HG03439 (cell line): Measurements from ENCODE around the gene OSBPL5.

ENCODE experiments used
- ATAC-seq: cut with Tn5 transposase; IDR thresholded peaks from one replicate; pipeline ENCODE4 v1.9.1; 2021; ENCODE audit warnings: mild to moderate bottlenecking, moderate library complexity; ENCODE audit not compliant: unreplicated experiment

Gene OSBPL5

DNA sequence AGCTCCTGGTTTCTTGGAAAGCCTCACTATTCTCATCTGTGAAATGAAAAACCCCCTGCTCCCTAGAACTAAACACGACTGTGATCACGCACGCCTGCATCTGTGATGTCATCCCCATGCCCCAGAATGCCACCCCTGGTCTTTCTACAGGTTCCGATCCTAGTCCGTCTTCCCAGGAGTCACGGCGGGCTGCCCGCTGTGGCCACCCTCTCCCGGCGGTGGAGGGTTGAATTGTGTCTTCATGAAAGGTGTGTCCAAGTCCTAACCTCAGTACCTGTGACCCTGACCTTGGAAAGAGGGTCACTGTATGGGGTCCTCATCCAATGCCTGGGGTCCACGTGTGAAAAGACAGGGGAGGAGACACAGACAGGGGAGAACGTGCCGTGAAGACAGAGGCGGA is 14.4 kb downstream of the OSBPL5 start:
- no peak for ATAC-seq

DNA sequence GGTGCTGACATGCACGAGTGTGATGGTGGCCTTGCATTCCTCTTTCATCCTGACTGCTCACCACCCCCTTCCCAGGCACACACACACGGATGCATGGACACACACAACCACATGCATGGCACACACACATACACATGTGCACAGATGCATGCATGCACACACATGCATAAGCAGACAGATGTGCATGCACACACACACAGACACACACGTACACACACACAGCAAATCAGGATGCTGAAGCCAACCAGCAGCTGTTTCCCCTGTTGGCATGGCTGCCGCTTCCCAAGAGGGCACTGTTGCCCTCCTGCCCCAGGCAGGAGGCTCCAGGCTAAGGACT is 15.3 kb downstream of the OSBPL5 start:
- ATAC-seq: no peak

DNA sequence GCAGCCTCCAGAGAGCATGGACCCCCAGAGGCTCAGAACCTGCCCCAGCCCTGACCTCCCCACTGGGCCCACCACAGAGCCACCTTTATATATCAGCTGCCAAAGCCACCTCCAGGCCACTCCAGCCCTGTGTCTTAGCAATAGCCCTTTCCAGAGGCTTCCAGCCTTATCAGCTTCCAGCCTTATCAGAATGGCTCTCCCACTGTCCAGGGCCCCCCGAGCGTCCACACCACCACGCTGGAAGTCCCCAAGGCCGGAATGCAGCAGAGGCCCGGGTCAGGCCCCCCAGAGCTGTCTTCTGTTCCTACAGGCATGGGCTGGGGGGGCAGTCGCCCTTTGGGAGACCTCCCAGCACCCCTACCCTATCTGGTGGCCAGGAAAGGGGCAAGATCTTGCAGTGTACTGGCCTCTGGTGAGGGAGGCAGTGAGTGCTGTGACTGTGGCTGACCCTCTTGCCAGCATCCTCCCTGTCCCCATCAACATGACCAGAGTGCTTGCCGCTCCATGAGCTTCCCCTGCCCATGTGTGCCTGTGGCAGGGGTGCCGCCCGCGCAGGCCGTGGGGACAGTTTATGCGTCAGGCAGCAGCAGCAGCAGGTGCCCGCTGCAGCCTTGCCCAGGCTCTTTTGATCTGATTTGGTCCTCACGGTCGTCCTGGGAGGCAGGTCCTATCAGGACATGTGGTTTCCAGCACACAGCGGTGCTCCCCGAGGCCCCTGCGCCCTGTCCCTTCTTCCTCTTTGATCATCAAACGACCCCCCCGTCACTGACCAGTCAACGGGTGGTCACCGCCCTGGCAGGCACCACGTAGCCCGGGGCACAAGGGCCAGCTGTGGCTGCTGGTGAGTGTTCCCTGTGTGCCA is 15.9 kb downstream of the OSBPL5 start:
- no peak for ATAC-seq

DNA sequence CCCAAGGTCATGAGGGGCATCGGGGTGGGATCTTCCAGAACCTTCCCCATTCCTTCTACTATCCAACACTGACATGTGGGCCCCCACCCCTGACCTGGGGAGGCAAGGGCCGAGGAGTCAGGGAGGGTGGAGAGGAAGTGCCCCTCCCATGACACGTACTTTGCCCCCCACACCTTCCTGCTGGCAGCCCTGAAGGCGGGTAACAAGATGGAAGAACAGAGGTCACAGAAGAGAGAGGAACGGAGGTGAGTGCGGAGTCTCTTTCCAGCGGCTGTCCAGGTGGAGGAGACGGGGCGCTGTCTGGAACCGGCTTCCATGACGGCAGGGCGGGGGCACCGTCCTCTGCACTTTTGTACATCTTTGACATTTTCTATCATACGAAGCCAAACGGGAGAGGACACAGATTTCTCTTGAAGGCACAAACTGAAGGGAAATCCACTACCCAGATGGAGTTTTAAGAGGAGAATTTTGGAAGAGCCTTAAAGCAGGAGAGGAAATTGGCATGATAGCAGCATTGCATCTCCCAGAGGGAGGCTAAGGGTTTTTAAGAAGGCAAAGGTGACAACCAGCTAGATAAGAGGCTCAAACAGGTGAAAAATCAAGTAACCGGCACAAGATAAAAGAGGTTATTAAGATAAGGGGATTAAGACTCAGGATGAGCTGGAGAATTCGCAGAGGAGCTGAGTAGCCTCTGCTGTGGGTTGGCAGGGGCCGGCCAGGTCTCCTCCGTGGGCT is 16.7 kb downstream of the OSBPL5 start:
- no peak for ATAC-seq

DNA sequence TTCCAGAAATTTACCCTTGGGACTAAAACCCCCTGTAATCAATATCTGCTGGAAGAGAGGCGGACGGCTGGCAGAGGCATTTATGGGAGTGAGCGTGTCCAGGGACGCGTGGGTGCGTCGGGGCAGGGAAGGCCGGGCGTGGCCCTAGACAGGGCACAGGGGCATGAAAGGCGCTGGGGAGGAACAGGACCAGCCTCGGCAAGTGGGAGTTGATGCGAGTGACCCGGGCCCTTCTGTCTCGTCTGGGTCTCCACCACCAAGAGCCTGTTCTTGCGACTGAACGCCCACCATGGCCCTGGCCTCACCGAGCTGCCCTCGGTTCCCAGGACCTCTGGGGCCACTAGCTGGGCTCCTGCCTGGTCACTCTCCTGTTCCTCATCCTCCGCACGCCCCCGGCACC is 17.5 kb downstream of the OSBPL5 start:
- ATAC-seq: no peak

DNA sequence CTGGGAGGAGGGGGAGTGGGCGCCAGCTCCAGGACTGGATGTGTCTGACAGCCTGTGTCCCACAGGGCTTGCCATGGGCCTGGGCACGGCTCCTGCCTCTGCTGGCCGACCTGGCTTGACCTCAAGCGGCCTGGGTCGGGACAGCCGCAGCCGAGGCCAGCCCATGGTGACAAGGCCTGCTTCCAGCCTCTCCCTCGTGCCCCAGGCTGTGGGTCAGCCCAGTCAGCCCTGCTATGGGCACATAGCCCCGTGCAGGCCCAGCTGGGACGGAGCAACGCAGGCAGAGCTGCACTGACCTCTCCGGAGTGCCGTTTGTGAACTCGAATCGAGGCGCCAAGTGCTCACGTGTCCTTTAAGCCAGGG is 17.9 kb downstream of the OSBPL5 start:
- no peak for ATAC-seq

DNA sequence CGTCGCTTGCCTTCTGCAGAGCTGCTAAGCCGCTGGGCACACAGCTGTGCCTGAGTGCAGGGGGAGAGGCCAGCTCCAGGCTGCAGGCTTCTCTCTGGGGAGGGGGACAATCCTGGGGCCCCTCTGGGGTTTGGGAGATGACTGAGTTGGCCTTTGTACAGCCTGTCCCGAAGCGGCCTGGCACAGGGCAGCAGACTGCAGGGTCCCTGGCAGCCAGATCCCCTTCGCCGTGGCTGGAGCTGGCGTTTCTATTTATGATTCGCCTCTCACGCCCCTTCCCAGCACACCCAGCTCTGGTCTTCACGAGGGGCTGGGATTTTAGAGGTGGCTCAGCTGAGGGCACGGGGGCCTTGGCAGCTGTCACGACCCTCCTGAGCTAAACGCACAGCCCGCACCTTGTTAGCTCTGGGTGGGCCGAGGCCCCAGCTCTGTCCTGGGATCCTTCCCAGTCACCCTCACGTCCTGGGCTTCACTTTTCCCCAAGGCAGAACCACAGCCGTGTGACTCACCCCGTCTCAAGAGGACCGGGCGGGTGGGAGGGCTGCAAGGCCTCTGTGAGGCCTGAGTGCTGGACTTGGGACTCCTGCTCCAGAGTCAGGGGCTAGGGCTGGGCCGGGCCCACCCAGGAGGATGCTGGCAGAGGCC is 18.4 kb downstream of the OSBPL5 start:
- ATAC-seq: no peak

DNA sequence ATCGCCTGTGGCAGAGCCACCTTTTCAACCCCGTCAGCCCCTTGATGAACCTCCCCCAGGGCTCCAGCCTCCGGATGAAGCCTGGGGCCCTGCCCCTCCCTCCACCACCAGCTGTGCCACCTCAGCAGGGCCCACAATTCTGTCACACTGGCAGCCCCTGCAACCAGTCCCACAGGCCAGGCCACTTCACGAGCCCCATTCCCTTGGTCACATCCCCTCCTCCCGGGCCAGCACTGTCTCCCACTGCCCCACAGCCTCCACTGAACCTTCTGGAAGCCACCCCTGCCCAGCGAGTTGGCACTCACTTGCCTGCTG is 19.9 kb downstream of the OSBPL5 start:
- no peak for ATAC-seq

DNA sequence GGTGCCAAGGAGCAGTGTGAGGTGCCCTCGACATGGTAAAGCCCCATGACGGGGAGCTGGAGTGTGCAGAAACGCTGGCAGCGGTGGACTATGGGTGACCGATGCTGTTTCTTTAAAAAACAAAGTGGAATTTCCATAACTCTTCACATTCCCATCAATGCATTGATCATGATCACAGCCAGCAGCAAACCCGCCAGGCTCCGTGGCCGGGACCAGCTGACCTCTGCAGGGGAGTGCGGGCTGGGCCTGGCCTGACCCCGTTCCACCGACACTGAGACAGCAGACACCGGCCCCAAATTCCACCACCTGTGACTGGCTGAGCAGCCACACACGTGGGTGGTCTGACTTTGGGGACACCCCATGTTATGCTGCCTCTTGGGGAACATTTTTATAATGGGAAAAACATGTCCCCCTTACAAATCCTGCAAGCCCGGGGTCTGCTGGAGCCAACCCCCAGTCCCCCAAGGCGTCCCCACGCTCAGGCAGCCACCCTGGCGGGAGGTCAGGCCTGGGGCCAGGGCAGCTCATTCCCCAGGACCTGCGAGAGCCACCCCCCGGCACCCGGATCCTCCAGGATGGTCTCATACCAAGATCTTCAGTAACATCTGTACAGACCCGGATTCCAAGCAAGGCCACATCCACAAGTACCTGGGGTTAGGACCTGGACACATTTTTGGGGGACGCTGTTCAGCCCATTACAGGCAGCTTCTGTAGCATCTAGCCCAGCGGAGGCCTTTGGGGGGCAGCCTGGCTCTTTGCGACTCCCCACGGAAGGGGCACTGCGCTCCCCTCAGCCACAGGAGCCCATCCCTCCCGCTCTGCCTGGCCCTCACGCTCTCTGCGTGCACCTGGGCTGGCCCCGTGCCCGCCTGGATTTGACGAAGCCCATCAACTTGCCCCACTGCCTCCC is 20.6 kb downstream of the OSBPL5 start:
- no peak for ATAC-seq

DNA sequence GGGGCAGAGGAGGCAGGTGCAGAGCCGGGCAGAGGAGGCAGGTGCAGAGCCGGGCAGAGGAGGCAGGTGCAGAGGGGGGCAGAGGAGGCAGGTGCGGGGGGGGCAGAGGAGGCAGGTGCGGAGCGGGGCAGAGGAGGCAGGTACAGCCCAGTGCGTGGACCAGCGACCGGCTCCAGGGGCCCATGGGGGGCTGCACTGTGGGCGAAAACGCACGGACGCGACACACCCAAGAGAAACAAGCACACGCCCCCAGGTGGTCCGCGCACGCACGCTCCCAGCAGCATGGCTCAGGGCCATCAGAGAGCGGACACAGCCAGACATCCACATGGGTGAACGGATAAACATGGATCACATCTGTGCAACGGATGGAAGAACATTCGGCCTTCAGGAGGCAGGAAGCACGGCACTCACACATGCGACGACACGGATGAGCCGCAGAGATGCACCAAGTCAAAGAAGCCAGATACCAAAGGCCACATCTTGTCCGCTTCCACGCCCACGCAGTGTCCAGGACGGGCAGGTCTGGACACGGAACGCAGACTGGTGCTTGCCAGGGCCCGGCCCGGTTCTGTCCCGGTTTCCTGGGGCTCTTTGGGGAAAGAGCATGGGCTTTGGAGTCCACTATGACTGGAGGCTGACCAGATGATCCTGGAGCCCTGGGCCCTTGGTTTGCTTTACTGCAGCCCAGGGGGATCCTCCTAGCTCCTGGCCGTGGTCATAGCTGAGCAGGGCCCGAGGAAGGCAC is 21.8 kb downstream of the OSBPL5 start:
- ATAC-seq: no peak

DNA sequence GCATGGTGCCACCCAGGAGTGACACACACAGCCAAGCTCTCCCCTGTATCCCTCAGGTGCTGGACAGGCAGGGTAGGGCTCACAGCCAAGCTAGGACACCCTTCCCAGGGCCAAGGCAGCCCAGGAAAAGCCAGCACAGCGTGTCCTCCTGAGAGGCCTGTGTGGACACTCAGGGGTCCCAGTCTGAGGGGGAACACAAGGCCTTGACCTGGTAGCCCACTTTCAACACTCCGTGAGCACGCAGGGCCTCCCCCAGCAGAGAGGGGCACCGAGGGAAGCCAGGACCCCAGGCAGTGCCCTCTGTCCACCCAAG is 24.9 kb downstream of the OSBPL5 start:
- ATAC-seq: no peak

DNA sequence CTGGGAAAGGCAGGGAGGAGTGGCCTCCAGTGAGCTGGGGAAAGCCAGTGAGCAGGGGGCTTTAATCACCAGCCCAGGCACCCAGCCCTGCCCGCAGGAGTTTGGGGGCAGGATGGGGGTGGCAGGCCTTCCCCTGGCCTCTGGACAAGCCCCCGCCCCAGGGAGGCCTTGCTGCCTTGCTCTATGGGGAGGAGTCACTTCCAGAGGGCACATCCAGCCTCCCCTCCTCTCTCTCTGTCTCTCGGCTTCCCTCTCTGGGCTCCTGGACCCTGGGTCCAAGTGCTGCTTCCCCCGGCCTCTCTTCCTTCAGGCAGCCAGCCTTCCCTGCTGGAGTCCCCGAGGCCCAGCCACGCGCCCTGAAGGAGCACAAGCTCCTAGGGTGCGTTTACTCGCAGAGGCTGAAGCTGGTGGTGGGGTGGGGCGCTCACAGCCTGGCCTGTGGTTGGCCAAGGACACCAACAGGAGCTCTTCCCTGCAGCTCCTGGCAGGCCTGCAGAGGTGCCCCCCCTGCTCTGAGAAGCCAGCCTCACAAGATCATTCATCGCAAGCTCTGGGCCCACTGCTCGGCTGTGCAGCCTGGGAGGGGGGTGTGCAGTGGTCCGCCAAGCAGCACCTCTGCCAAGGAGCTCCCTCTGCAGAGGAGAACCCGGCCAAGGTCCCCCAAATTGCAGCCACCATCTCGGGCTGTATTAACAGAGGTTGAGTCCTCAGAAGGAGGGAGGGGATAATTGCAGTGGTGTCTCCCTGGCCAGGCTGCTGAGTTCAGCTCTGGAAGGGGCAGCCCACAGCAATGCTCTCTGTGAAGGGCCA is 25.4 kb downstream of the OSBPL5 start:
- ATAC-seq: no peak

DNA sequence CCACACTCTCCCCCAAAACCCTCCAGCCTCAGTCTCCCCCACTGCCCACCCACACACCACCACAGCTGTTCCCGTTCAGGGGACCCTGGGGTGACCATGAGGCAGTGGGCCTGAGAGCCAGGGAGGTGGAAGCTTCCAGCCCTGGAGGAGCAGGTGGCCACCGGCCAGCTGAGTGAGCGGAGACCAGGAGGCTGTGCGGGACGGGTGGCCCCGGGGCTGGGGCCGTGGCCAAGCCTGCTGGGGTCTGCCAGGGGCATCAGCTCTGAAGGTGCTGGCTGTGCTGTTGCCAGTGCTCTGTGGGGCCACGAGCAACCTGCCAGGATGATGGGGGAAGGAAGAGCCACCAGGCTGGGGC is 26.0 kb downstream of the OSBPL5 start:
- no peak for ATAC-seq

DNA sequence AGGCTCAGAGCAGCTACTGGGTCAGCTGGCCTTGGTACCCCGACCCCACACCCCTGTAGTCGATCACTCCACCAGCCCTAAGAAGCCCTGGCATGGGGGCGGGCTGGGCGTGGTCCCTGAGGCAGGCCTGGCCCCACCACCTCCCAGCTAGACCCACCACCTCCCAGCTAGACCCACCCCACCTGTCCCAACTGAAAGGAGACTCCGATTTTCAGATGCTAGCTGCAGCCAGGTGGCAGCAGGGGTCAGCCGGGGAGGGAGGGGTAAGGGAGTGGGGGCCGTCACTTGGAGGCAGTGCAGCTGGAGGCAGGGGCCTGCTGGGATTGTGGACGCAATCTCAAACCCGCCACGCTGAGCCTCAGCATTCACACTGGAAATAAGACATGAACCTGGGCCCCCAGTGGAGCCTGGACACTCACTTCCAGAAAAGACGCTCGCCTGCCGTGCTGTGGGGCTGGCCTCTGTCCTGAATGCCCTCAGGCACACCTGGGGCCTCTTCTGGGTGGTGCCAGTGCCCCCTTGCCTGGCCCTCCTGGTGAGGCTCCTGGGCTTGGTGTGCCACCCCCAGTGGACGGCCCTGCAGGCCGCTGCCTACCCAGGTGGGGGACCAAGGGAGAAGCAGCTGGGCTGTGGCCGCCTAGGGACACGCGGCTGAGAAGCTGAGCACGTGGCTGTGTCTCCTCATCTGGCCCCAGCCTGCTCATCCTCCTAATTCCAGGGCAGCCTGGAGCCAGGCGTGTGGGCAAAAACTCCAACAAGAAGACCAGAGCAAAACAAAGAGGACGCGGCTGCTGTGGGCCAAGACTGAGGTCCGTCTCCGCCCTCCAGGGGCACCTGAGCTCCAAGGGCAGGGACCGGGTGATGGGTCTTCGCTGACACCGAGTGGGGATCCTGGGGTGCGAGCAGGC is 26.7 kb downstream of the OSBPL5 start:
- ATAC-seq: no peak

DNA sequence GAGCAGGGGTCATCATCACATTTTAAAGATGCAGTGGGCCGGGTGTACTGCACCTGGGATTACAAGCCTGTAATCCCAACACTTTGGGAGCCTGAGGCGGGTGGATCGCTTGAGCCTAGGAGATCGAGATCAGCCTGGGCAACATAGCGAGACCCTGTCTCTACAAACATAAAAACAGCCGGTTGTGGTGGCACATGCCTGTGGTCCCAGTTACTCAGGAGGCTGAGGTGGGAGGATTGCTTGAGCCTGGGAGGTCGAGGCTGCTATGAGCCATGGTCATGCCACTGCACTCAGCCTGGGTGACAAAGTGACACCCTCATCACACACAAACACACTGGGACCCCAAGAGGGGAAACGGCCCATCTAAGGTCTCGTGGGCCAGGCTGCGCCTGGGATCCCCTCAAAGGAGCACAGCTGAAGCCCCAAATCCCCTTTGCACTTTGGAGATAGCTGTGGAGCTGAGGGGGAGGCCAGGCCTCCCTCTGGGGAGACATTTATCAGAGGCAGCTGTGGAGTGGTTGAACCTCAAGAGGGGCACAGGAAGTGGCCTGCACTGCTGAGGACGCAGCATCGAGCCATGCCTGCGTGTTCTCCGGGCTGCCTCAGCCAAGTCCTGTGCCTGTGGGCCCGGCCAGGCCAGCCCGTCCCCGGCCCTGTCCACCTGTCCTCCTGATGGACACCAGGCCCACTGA is 27.5 kb downstream of the OSBPL5 start:
- ATAC-seq: no peak

DNA sequence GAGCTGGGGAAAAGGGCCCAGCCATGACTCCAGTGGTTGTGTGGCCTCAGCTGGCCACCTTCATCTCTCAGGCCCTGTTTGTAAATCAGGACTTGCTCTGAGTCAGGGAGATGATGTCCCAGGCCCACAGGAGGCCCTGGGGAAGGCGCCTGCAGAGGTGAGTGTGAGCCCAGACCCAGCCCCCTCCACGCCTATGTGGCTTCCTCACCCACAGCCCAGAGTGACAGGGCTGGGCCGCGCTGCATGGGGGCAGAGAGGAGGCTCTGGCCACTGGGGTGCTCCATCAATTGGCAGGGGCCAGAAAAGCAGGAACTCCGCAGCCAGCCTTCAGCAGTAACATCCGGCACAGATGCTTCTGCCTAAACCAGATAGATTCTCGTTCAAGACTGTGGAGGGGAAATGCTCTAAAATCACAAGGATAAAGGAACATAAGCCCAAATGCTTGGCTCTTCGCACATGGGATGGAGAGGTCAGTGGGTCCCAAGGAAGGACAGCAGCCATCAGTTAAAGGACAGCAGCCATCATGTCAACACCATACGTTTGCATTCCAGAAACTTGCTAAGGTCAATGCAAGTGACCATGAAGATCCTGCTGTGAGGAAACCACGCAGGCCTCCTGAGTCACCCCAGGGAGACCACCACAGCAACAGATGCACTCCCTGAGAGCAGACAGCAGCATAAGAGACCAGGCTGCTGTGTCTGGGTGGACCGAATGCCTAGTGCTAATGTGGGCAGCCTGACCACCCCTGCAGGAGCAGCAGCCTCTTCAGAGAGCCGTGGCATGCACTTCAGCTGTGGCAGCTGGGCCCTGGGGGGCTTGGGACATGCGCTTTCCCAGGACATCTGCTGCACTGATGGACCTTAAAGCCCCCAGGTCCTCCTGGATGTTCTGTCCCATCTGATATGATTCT is 28.3 kb downstream of the OSBPL5 start:
- no peak for ATAC-seq
